ENCODE measurements around the gene PM20D1. TPM values are rescaled to one million over a fixed set of nuclear protein-coding genes. Genes with fewer than 3 reads are reported as not detected.

PM20D1 gene
- total RNA-seq (2013; cell fraction: nucleolus; rRNA removed), result not detected in 2 replicates
- total RNA-seq (2014; rRNA removed) (not detected in 2 replicates), total RNA-seq (2014; rRNA removed; fragmentation: Illumina TruSeq; extraction: Trizol) (not detected in 2 replicates), total RNA-seq (2021) (not detected in 2 replicates), polyA plus RNA-seq (2011; rRNA removed) (not detected in 2 replicates), polyA plus RNA-seq (2014; fragmentation: Illumina TruSeq; extraction: Trizol) (not detected in 2 replicates), polyA plus RNA-seq (2014; fragmentation: Nextera tagmentation; extraction: Ambion mirVana) (not detected), polyA plus RNA-seq (2014; rRNA removed) (not detected in 2 replicates), polyA plus RNA-seq (2016; fragmentation: Nextera tagmentation; extraction: Ambion mirVana) (not detected), polyA minus RNA-seq (2011; rRNA and poly(A)+ RNA removed) (not detected in 2 replicates), Bru-seq, nascent RNA (not detected), BruChase-seq, experiment 1, labeled RNA remaining after a 6-hour chase (not detected), BruChase-seq, experiment 2, labeled RNA remaining after a 2-hour chase (not detected)
- polyA plus RNA-seq (2011; ENCODE audit: low read depth), result not detected
- polyA plus RNA-seq (2011; cell fraction: cytosol; rRNA removed), result not detected in 2 replicates
- polyA plus RNA-seq (2011; cell fraction: nucleus; rRNA removed), result not detected in 2 replicates
- not detected in 2 replicates for polyA plus RNA-seq (2012)
- polyA minus RNA-seq (2011; cell fraction: cytosol; rRNA and poly(A)+ RNA removed), result not detected in 2 replicates
- not detected in 2 replicates for polyA minus RNA-seq (2011; cell fraction: nucleus; rRNA and poly(A)+ RNA removed)
- long read RNA-seq, experiment 1, result 0 reads
- long read RNA-seq, experiment 2, result 0 reads

GRCh38 chr1:205849619-205850355 is at the start of gene PM20D1:
Gene PM20D1, minus strand, starts transcription at chr1:205850132. Its CDS starts 60 bp downstream, at chr1:205850072.
- SMC1A ChIA-PET (ENCODE audit: uncharacterized antibody, unreplicated experiment), result no interaction called here
- DNase-seq (ENCODE audit: low read depth, low spot score) (no peak), FAIRE-seq (no peak), ATAC-seq (no peak)
- no peaks in the 10 kb centered on the region for H3K4me1 ChIP-seq (ENCODE audit: control insufficient read depth, insufficient read depth, low read length)
- RAD21 ChIA-PET (ENCODE audit: unreplicated experiment), result no interaction called here
- POLR2A ChIA-PET, result interaction anchor here (1.5 kb wide), 1 partner anchor 9 kb away, joined by 3 read pairs; no protein-coding TSS in a partner anchor
- H3K4me3 ChIP-seq, result no peak within 1 kb of the TSS
- CTCF ChIA-PET, result interaction anchor here (0.7 kb wide), 1 partner anchor 68 kb away, joined by 3 read pairs; no protein-coding TSS in a partner anchor
- no peaks in the 10 kb centered on the region; the same call in 2 of the 3 replicates for H3K9me3 ChIP-seq (replicated peaks; ENCODE audit: control insufficient read depth, insufficient read depth, low read length)
- WGBS (ENCODE audit: insufficient coverage, insufficient replicate concordance, low lambda C conversion rate, missing lambda C conversion rate), result 80% methylated on average over 39 of the region's 39 CpGs
- no peak within 1 kb of the TSS for H3K27ac ChIP-seq (ENCODE audit: control insufficient read depth, insufficient read depth)
- no peak within 1 kb of the TSS for H3K4me2 ChIP-seq (ENCODE audit: control insufficient read depth, insufficient read depth)
- no peak within 1 kb of the TSS for H2AFZ ChIP-seq (ENCODE audit: control insufficient read depth, low read depth, low read length)
- H4K20me1 ChIP-seq (ENCODE audit: control insufficient read depth, insufficient read depth), result no peaks in the 10 kb centered on the region
- TF ChIP-seq CHD2 (IDR thresholded peaks at IDR 0.05; ENCODE audit: borderline replicate concordance, low read depth, low read length), result no peak
- no peak for TF ChIP-seq MTA3 (IDR thresholded peaks at IDR 0.05; ENCODE audit: borderline replicate concordance, low read length)
- TF ChIP-seq ZNF207 (IDR thresholded peaks at IDR 0.05; ENCODE audit: borderline replicate concordance), result no peak
- TF ChIP-seq HSF1 (IDR thresholded peaks at IDR 0.05; ENCODE audit: low read depth, low read length), result no peak
- no peak for TF ChIP-seq BACH1 (IDR thresholded peaks at IDR 0.05; ENCODE audit: borderline replicate concordance)
- TF ChIP-seq HDAC2 (IDR thresholded peaks at IDR 0.05), result no peak
- no peak for TF ChIP-seq SPI1 (IDR thresholded peaks at IDR 0.05; ENCODE audit: borderline replicate concordance, insufficient read depth, low read depth, low read length)
- no peak for TF ChIP-seq POU2F2 (IDR thresholded peaks at IDR 0.05; ENCODE audit: borderline replicate concordance, low read depth, low read length)
- no peak for TF ChIP-seq IKZF1 (conservative IDR thresholded peaks at IDR 0.05)
- TF ChIP-seq CBFB (IDR thresholded peaks at IDR 0.05; ENCODE audit: low read depth), result no peak
- TF ChIP-seq CREB1 (IDR thresholded peaks at IDR 0.05; ENCODE audit: low read depth), result no peak
- no peak for TF ChIP-seq HDGF (IDR thresholded peaks at IDR 0.05)
- no peak for TF ChIP-seq ZZZ3 (IDR thresholded peaks at IDR 0.05; ENCODE audit: control insufficient read depth, insufficient read length, low read depth)
- TF ChIP-seq NRF1 (conservative IDR thresholded peaks at IDR 0.05; ENCODE audit: low read depth, low read length), result no peak
- no peak for TF ChIP-seq CHD1 (IDR thresholded peaks at IDR 0.05; ENCODE audit: low read depth, low read length)
- TF ChIP-seq CHD4 (IDR thresholded peaks at IDR 0.05), result no peak
- no peaks in the 10 kb centered on the region for H3K36me3 ChIP-seq (ENCODE audit: control insufficient read depth in 2 of 2, insufficient read depth in 2 of 2, low read length in 1 of 2)
- H3K27me3 ChIP-seq (replicated peaks in 1 of 2; ENCODE audit: control insufficient read depth in 2 of 2, insufficient read depth in 2 of 2, low read length in 1 of 2), result no peaks in the 10 kb centered on the region
- no TSS peak for BruUV-seq (replicated peaks)
- intact Hi-C loops (cut with micrococcal nuclease; ENCODE audit: unreplicated experiment) (no loop called here), in situ Hi-C loops (cut with MboI) (no loop called here)
- H3K79me2 ChIP-seq (ENCODE audit: control insufficient read depth, insufficient read depth, low read length), result no peaks in the 10 kb centered on the region
- H3K9ac ChIP-seq (ENCODE audit: control insufficient read depth, insufficient read depth, low read length), result no peak within 1 kb of the TSS
